H1 (cell line): Measurements from ENCODE around the gene DRD1. TPM values are rescaled to one million over a fixed set of nuclear protein-coding genes. Genes with fewer than 3 reads are reported as not detected.

Source experiments
- ASH2L ChIP-seq: fragments of 200-600, 300-600 bp; sonication (generic); IDR thresholded peaks from one replicate; pipeline ENCODE4 v1.7.1; 2017; ENCODE audit warnings: low read length
- BCL11A ChIP-seq, 2 experiments: IDR thresholded peaks; one replicate each; pipeline ENCODE4 v1.6.1; 2011; ENCODE audit warnings: low read depth in 2 of 2, low read length in 2 of 2, mild to moderate bottlenecking in 2 of 2
- CHD1 ChIP-seq: IDR thresholded peaks from 2 replicates; pipeline ENCODE4 v1.6.1; 2012; ENCODE audit warnings: low read depth, low read length, improper control_type of control experiment
- FOSL1 ChIP-seq: IDR thresholded peaks from 2 replicates; pipeline ENCODE4 v1.6.1; 2011; ENCODE audit warnings: mild to moderate bottlenecking, low read depth, low read length, moderate library complexity; ENCODE audit not compliant: insufficient read depth
- polyA plus RNA-seq, 7 experiments: library from polyadenylated mRNA; depleted of rRNA in 3 of 7; stranded (reverse) in 5 of 7; unstranded in 2 of 7; fragments of >200 nt in 5 of 7; fragments of 200-250 nt in 2 of 7; gene quantifications; 1 replicate in 5 of 7; 2 replicates in 1 of 7; 4 replicates in 1 of 7; pipeline versions ENCODE4 v1.2.1 to v1.2.3, GENCODE V29; 2011 to 2013; ENCODE audit warnings: missing spikeins in 2 of 7, mixed read lengths in 2 of 7
- total RNA-seq: library from RNA; stranded (reverse); fragmentation: NEBNext Ultra II Directional; extraction: Animal tissue kit (Norgen Biotek cat#: 25700); gene quantifications from 2 replicates; pipeline ENCODE4 v1.2.1, GENCODE V29; 2021

Gene DRD1
- total and polyA plus RNA-seq, 2 of the 8 experiments (the other 6 are each of a cell fraction or from before 2014, with no cell fraction given) = 0.03 to 0.19 TPM

DNA sequence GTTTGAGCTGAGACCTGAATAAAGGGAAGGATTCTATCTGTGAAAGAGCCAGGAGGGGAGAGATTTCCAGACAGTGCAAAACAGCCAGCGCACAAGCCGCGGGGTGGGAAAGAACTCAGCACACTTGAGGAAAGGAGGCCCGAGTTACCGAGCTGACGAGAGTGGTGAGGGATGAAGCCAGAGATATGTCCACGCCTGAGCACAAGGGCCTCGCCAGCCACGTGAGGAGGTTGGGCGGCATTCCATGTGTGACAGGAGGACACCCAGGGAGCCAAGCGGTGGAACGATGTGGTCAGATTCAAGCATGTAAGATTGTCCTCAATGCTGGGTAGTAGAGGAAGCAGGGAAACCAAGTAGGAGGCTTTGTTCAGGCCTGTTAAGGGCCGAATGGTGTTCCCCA is 17.4 kb upstream of the DRD1 start (continued):
- TF ChIP-seq ASH2L (no peak), BCL11A (IDR thresholded peaks at IDR 0.05; ENCODE audit: low read depth in 2 of 2, low read length in 2 of 2) (no peak), CHD1 (no peak), FOSL1 (no peak)
